Sigmoid colon (tissue), 4 donors: Measurements from ENCODE around the gene GNRH2.

Experiments used
- EP300 ChIP-seq, 4 donors: sonication (generic); formaldehyde crosslinking; IDR thresholded peaks; one replicate each; pipeline ENCODE4 v1.6.1; 2017; ENCODE audit warnings: antibody characterized with exemption in 4 of 4
- POLR2A ChIP-seq, 2 donors: fragments of 450-650 bp; IDR thresholded peaks; one replicate each; pipeline ENCODE4 v1.6.1; 2016; ENCODE audit warnings: antibody characterized with exemption in 2 of 2, mild to moderate bottlenecking in 2 of 2, moderate library complexity in 2 of 2
- TF ChIP-seq, protein P1 (sequence below), 4 experiments: fragments of 450-650 bp in 3 of 4; fragments of 200-600 bp in 1 of 4; IDR thresholded peaks; one replicate each; pipeline ENCODE4 v1.5.1; 2016 to 2019; ENCODE audit warnings: antibody characterized with exemption in 4 of 4, mild to moderate bottlenecking in 3 of 4, moderate library complexity in 2 of 4

DNA sequence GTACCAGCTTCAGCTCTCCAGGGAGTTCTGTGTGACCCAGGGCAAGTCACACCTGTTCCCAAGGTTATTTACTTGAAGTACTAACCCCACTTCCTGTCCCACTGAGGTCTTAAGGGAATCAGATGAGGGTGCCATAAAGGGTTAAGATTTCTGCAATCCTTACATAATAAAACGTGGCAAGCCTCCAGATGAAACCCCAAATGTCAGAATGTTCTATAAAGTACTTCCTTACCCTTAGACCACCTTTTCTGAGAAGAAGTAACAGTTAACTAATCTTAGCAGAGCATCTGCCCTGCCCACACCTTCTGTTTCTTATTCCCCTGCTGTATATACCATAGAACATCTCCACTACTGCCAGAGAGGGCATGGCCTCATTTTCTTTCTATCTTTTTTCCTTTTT lies 47.1 kb downstream of the GNRH2 start:
- TF ChIP-seq, protein P1, sequence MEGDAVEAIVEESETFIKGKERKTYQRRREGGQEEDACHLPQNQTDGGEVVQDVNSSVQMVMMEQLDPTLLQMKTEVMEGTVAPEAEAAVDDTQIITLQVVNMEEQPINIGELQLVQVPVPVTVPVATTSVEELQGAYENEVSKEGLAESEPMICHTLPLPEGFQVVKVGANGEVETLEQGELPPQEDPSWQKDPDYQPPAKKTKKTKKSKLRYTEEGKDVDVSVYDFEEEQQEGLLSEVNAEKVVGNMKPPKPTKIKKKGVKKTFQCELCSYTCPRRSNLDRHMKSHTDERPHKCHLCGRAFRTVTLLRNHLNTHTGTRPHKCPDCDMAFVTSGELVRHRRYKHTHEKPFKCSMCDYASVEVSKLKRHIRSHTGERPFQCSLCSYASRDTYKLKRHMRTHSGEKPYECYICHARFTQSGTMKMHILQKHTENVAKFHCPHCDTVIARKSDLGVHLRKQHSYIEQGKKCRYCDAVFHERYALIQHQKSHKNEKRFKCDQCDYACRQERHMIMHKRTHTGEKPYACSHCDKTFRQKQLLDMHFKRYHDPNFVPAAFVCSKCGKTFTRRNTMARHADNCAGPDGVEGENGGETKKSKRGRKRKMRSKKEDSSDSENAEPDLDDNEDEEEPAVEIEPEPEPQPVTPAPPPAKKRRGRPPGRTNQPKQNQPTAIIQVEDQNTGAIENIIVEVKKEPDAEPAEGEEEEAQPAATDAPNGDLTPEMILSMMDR (IDR thresholded peaks at IDR 0.05) = no peak
- TF ChIP-seq POLR2A (IDR thresholded peaks at IDR 0.05) (no peak), EP300 (IDR thresholded peaks at IDR 0.05) (no peak)
